Measurements from ENCODE around the gene REG1B.

Gene REG1B

DNA sequence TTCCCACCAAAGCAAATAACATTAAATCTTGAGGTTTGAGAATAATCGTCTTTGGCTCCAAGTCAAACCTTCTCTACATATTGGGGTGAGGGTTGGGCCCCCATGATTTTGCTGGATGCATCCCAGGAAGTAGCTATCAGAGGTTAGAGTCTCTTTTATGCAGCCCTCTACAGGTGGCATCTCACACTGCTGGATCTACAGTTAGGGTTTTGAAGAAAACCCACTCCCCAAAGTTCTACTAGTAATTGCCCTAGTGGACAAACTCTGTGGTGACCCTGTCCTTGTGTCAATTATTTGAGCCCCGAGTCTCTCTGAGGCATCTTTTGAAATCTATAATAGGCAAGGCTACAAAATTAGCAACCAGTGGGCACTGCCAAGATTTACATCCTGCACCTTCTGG, 17.5 kb upstream of the REG1B start:
- Mint-ChIP-seq H3K27ac (ENCODE audit: low read depth) (no peak overlapping the region), H3K36me3 (ENCODE audit: insufficient read depth) (no peaks in the 10 kb centered on the region), H3K27me3 (no peaks in the 10 kb centered on the region), H3K4me3 (no peak overlapping the region), H3K4me1 (no peaks in the 10 kb centered on the region), H3K9me3 (peaks cover 14% of the 10 kb centered on the region)
- no peak for ATAC-seq (replicated peaks; ENCODE audit: extremely low read depth, poor library complexity, severe bottlenecking)
- DNase-seq (ENCODE audit: low spot score in 2 of 2): no peak

DNA sequence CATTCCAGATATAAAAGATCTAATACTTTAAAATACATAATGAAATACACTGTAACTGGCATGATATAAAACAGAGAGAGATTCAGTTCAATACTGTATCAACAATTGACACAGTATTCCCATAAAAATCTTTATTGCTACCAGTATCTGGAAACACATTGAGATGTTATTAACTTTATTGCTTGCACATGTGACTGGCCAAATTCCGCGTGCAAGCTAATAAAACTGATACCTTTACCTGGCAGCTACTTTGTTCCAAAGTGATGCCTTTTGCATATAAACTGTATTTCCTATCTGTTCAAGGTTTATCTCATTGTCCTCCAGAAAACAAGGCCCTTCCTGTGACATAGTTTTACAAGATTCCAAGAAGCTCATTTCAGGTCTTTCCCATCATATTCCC, 15.4 kb upstream of the REG1B start:
- Mint-ChIP-seq H3K36me3 (ENCODE audit: insufficient read depth) (no peaks in the 10 kb centered on the region), H3K27me3 (no peaks in the 10 kb centered on the region)

GRCh38 chr2:79101024-79101423, 13.2 kb upstream of the REG1B start:
- H3K27ac Mint-ChIP-seq (ENCODE audit: low read depth): no peak overlapping the region
- peaks cover 21% of the 10 kb centered on the region for H3K9me3 Mint-ChIP-seq
- H3K4me1 Mint-ChIP-seq: no peaks in the 10 kb centered on the region
- H3K27me3 Mint-ChIP-seq: no peaks in the 10 kb centered on the region
- DNase-seq (ENCODE audit: low spot score in 2 of 2) (no peak), ATAC-seq (replicated peaks; ENCODE audit: extremely low read depth, poor library complexity, severe bottlenecking) (no peak)
- H3K4me3 Mint-ChIP-seq: no peak overlapping the region
- H3K36me3 Mint-ChIP-seq (ENCODE audit: insufficient read depth): no peaks in the 10 kb centered on the region

More for the DNA sequence above, 15.4 kb upstream of the REG1B start:
- Mint-ChIP-seq H3K27ac (ENCODE audit: low read depth) (no peak overlapping the region), H3K9me3 (peaks cover 12% of the 10 kb centered on the region), H3K4me1 (no peaks in the 10 kb centered on the region), H3K4me3 (no peak overlapping the region)
- no peak for DNase-seq (ENCODE audit: low spot score in 2 of 2)
- ATAC-seq (replicated peaks; ENCODE audit: extremely low read depth, poor library complexity, severe bottlenecking): no peak

DNA sequence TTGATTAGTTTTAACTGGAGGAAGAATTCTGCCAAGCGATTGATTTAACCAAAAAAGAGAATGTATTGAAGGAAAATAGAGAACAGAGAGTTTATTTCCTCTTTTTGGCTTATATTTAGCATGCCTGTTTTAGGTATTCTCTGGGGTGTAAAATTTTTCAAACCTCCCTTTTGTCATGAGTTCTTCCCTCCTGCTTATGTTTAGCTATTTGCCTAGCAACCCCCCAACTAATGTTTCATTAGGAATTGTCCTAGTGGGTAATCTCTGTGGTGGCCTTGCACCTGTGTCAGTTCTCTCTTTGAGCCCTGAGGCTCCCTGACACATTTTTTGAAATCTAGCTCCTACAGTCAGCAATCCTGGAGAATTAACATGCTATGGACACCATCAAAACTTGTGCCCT, 12.5 kb upstream of the REG1B start:
- DNase-seq (ENCODE audit: low spot score in 2 of 2) (no peak), ATAC-seq (replicated peaks; ENCODE audit: extremely low read depth, poor library complexity, severe bottlenecking) (no peak)
- Mint-ChIP-seq H3K36me3 (ENCODE audit: insufficient read depth) (no peaks in the 10 kb centered on the region), H3K27me3 (no peaks in the 10 kb centered on the region), H3K27ac (ENCODE audit: low read depth) (no peak overlapping the region), H3K4me1 (no peaks in the 10 kb centered on the region), H3K4me3 (no peak overlapping the region), H3K9me3 (peaks cover 21% of the 10 kb centered on the region)

GRCh38 chr2:79099140-79099686, 11.4 kb upstream of the REG1B start:
- no peaks in the 10 kb centered on the region for H3K4me1 Mint-ChIP-seq
- no peak overlapping the region for H3K27ac Mint-ChIP-seq (ENCODE audit: low read depth)
- H3K27me3 Mint-ChIP-seq: no peaks in the 10 kb centered on the region
- peaks cover 20% of the 10 kb centered on the region for H3K9me3 Mint-ChIP-seq
- no peaks in the 10 kb centered on the region for H3K36me3 Mint-ChIP-seq (ENCODE audit: insufficient read depth)
- no peak for ATAC-seq (replicated peaks; ENCODE audit: extremely low read depth, poor library complexity, severe bottlenecking)
- no peak overlapping the region for H3K4me3 Mint-ChIP-seq
- DNase-seq (ENCODE audit: low spot score in 2 of 2): no peak

DNA sequence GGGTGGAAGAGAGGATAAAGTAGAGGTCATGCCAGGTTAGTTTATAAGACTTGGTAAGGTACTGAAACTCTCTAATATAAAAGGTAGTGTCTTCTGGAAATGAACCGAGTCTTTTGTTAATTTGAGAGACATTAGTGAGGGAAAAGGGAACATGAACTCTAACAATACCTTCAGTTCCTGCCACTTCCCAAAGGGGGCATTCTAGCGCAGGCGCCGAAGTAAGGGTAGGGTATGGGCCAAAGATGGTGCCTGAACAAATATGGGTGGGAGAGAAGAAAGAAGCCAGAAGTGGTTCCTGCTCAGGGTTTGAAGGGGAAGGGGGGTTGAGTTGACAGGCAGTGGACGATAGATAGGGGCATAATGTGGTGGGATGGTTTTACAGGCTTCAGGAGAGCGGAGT, 10.1 kb upstream of the REG1B start:
- no peak for DNase-seq (ENCODE audit: low spot score in 2 of 2)
- H3K9me3 Mint-ChIP-seq: peaks cover 16% of the 10 kb centered on the region

DNA sequence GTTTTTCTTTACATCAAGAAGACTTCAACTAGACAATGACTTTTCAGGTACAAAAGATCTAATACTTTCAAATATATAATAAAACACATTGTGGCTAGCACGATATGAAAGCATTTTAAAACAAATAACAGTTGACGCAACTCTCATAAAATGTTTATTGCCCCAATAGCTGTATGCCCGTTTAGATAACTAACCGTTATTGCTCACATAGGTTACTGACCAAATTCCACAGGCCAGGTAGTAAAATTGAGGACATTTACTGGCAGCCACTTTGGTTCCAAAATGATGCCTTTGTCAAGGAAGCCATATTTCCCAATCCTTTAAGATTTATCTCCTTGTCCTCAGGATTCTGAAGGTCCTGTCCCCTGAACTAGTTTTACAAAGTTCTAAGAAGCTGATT, 2.9 kb upstream of the REG1B start:
- Mint-ChIP-seq H3K36me3 (ENCODE audit: insufficient read depth) (no peaks in the 10 kb centered on the region), H3K4me1 (no peaks in the 10 kb centered on the region), H3K27me3 (no peaks in the 10 kb centered on the region), H3K4me3 (no peak overlapping the region), H3K9me3 (no peaks in the 10 kb centered on the region), H3K27ac (ENCODE audit: low read depth) (no peak overlapping the region)
- DNase-seq (ENCODE audit: low spot score in 2 of 2) (no peak), ATAC-seq (replicated peaks; ENCODE audit: extremely low read depth, poor library complexity, severe bottlenecking) (no peak)

More for the DNA sequence above, 10.1 kb upstream of the REG1B start:
- H3K36me3 Mint-ChIP-seq (ENCODE audit: insufficient read depth): no peaks in the 10 kb centered on the region
- H3K27me3 Mint-ChIP-seq: no peaks in the 10 kb centered on the region
- ATAC-seq (replicated peaks; ENCODE audit: extremely low read depth, poor library complexity, severe bottlenecking): no peak
- no peak overlapping the region for H3K27ac Mint-ChIP-seq (ENCODE audit: low read depth)
- H3K4me1 Mint-ChIP-seq: no peaks in the 10 kb centered on the region
- no peak overlapping the region for H3K4me3 Mint-ChIP-seq

DNA sequence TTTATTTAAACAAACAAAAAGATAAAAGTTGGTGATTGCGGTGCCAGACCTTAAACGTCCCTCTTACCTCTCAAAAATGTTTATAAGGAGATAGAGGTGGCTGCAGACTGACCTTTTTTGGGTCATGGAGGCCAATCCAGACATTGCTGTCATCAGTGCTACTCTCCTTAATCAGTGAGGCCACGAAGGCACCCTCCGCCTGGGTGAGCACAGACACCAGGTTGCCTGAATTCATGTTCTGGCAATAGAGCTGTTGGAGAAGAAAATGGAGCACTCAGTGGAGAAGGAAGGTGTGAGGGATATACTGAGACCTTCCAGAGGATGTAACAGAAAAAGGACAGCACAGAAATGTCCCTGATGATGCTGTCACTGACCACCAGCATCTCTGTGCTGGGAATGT, 1.5 kb downstream of the REG1B start:
- H3K36me3 Mint-ChIP-seq (ENCODE audit: insufficient read depth): no peaks in the 10 kb centered on the region
- DNase-seq (ENCODE audit: low spot score in 2 of 2): no peak
- H3K9me3 Mint-ChIP-seq: peaks cover 10% of the 10 kb centered on the region
- no peak for ATAC-seq (replicated peaks; ENCODE audit: extremely low read depth, poor library complexity, severe bottlenecking)
- no peaks in the 10 kb centered on the region for H3K27me3 Mint-ChIP-seq
- H3K4me3 Mint-ChIP-seq: no peak overlapping the region
- no peak overlapping the region for H3K27ac Mint-ChIP-seq (ENCODE audit: low read depth)
- no peaks in the 10 kb centered on the region for H3K4me1 Mint-ChIP-seq

GRCh38 chr2:79085382-79085781, 2.4 kb downstream of the REG1B start:
- Mint-ChIP-seq H3K27me3 (no peaks in the 10 kb centered on the region), H3K4me3 (no peak overlapping the region), H3K36me3 (ENCODE audit: insufficient read depth) (no peaks in the 10 kb centered on the region), H3K4me1 (no peaks in the 10 kb centered on the region), H3K27ac (ENCODE audit: low read depth) (no peak overlapping the region), H3K9me3 (peaks cover 17% of the 10 kb centered on the region)
- ATAC-seq (replicated peaks; ENCODE audit: extremely low read depth, poor library complexity, severe bottlenecking): no peak
- DNase-seq (ENCODE audit: low spot score in 2 of 2): no peak

GRCh38 chr2:79084495-79085135, 3.2 kb downstream of the REG1B start:
- no peak for DNase-seq (ENCODE audit: low spot score in 2 of 2)
- peaks cover 20% of the 10 kb centered on the region for H3K9me3 Mint-ChIP-seq
- H3K27ac Mint-ChIP-seq (ENCODE audit: low read depth): no peak overlapping the region
- H3K27me3 Mint-ChIP-seq: no peaks in the 10 kb centered on the region
- H3K36me3 Mint-ChIP-seq (ENCODE audit: insufficient read depth): no peaks in the 10 kb centered on the region
- no peak for ATAC-seq (replicated peaks; ENCODE audit: extremely low read depth, poor library complexity, severe bottlenecking)
- no peak overlapping the region for H3K4me3 Mint-ChIP-seq
- H3K4me1 Mint-ChIP-seq: no peaks in the 10 kb centered on the region

DNA sequence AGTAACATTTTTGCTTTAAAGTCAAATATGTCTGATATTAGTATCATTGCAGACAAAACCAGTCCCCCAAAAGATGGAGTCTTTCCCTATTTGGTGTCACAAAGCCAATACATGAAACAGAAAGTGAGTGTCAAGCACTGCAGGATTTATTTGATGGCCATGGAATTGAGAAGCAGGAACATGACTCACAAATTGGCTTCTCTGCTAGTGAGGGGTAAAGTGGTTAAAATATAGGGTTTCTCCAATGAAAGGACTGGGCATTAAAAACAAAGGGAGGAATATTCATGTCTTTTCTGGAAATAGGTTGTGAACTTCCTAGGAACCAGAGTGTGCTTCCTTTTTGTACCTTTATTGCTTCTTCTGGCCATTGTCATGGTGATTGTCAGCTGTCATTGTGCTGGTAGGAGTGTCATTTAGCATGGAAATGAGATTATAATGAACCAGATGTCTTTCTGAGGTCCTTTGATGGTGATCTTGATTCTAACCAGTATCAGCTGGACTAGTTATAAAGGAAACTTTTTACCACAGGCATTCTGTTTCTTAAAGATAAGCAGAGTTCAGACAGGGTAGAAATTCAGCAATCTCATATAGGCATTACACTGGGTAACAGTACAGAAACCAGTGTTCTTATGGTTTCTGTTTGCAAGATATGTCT, 4.1 kb downstream of the REG1B start:
- Mint-ChIP-seq H3K4me3 (no peak overlapping the region), H3K27me3 (no peaks in the 10 kb centered on the region), H3K4me1 (no peaks in the 10 kb centered on the region), H3K36me3 (ENCODE audit: insufficient read depth) (no peaks in the 10 kb centered on the region), H3K9me3 (peaks cover 27% of the 10 kb centered on the region), H3K27ac (ENCODE audit: low read depth) (no peak overlapping the region)
- DNase-seq (ENCODE audit: low spot score in 2 of 2): no peak
- no peak for ATAC-seq (replicated peaks; ENCODE audit: extremely low read depth, poor library complexity, severe bottlenecking)

GRCh38 chr2:79082987-79083386, 4.8 kb downstream of the REG1B start:
- H3K4me3 Mint-ChIP-seq: no peak overlapping the region
- no peak overlapping the region for H3K27ac Mint-ChIP-seq (ENCODE audit: low read depth)
- H3K9me3 Mint-ChIP-seq: peaks cover 27% of the 10 kb centered on the region
- no peaks in the 10 kb centered on the region for H3K4me1 Mint-ChIP-seq
- H3K36me3 Mint-ChIP-seq (ENCODE audit: insufficient read depth): no peaks in the 10 kb centered on the region
- DNase-seq (ENCODE audit: low spot score in 2 of 2): no peak
- H3K27me3 Mint-ChIP-seq: no peaks in the 10 kb centered on the region
- ATAC-seq (replicated peaks; ENCODE audit: extremely low read depth, poor library complexity, severe bottlenecking): no peak

DNA sequence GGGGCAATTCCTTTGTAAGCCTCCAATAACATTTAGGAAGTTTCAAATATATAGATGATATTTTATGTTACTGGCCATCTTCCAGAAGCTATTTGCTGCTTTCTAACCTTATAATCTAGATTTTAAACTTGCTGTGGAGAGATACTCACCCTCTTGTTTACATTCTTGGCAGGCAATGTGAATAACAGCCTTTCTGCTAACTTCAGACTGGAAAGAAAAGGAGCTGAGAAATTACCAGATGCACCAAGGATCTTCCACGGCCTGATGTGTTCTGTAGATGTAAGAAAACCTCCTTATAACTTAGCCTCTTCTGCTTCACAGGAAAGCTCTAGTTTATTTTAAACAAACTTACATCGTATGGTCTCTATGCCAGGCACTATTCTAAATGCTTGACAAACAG, 16.7 kb downstream of the REG1B start:
- peaks cover 38% of the 10 kb centered on the region for H3K9me3 Mint-ChIP-seq
- no peaks in the 10 kb centered on the region for H3K36me3 Mint-ChIP-seq (ENCODE audit: insufficient read depth)
- H3K27ac Mint-ChIP-seq (ENCODE audit: low read depth): no peak overlapping the region
- H3K27me3 Mint-ChIP-seq: no peaks in the 10 kb centered on the region
- DNase-seq (ENCODE audit: low spot score in 2 of 2) (no peak), ATAC-seq (replicated peaks; ENCODE audit: extremely low read depth, poor library complexity, severe bottlenecking) (no peak)
- H3K4me1 Mint-ChIP-seq: no peaks in the 10 kb centered on the region
- H3K4me3 Mint-ChIP-seq: no peak overlapping the region

Measured in central memory CD8-positive, alpha-beta T cell (primary cell).